CD4-positive, alpha-beta memory T cell (primary cell): ENCODE results near the gene FIGNL1. TPM values are rescaled to one million over a fixed set of nuclear protein-coding genes. Genes with fewer than 3 reads are reported as not detected.

Experiments
- CTCF ChIA-PET: fragments of 350-600 bp; sonication (Branson Sonifier 250); formaldehyde crosslinking; loops from one replicate; lab custom pipeline; 2021; ENCODE audit warnings: inconsistent platforms; ENCODE audit not compliant: partially characterized antibody; lab: Charles Lee
- POLR2A ChIA-PET: fragments of 350-600 bp; sonication (Branson Sonifier 250); formaldehyde crosslinking; loops from one replicate; lab custom pipeline; 2021; ENCODE audit not compliant: partially characterized antibody; lab: Charles Lee
- DNase-seq, 5 donors: peaks; one replicate each; pipeline versions ENCODE4 v3.0.0 to v3.0.0-alpha.2; 2020 to 2022; ENCODE audit warnings: mixed read lengths in 1 of 5
- H3K27ac ChIP-seq: one replicate; pipeline ENCODE4 v1.7.0; 2013; ENCODE audit warnings: low read depth, low read length
- H3K27me3 ChIP-seq: 2 replicates; pipeline ENCODE4 v1.7.0; 2013; ENCODE audit warnings: mild to moderate bottlenecking, low read length, moderate library complexity; ENCODE audit not compliant: insufficient read depth
- H3K36me3 ChIP-seq: 2 replicates; pipeline ENCODE4 v1.7.0; 2013; ENCODE audit warnings: mild to moderate bottlenecking, low read length, moderate library complexity; ENCODE audit not compliant: insufficient read depth
- H3K4me1 ChIP-seq: 2 replicates; pipeline ENCODE4 v1.7.0; 2013; ENCODE audit warnings: mild to moderate bottlenecking, low read length, moderate library complexity; ENCODE audit not compliant: insufficient read depth
- H3K4me3 ChIP-seq, 2 donors: one replicate each; pipeline ENCODE4 v1.7.0; 2013; ENCODE audit warnings: low read length in 2 of 2, mild to moderate bottlenecking in 1 of 2
- H3K9me3 ChIP-seq, 2 donors: one replicate each; pipeline ENCODE4 v1.7.0; 2013; ENCODE audit warnings: low read length in 2 of 2, control low read depth in 1 of 2; ENCODE audit not compliant: control insufficient read depth in 1 of 2
- H3K27ac Mint-ChIP-seq, 7 donors: one replicate each; pipeline ENCODE4 v1.8.0; 2020 to 2021; ENCODE audit warnings: mixed read lengths in 7 of 7, mild to moderate bottlenecking in 6 of 7, inconsistent platforms in 3 of 7, moderate library complexity in 3 of 7
- H3K27me3 Mint-ChIP-seq, 2 donors: one replicate each; pipeline ENCODE4 v1.8.0; 2020 to 2021; ENCODE audit warnings: mixed read lengths in 2 of 2
- H3K36me3 Mint-ChIP-seq, 2 donors: one replicate each; pipeline ENCODE4 v1.8.0; 2020 to 2021; ENCODE audit warnings: mixed read lengths in 2 of 2, inconsistent platforms in 1 of 2, mild to moderate bottlenecking in 1 of 2
- H3K4me1 Mint-ChIP-seq, 4 donors: one replicate each; pipeline ENCODE4 v1.8.0; 2020 to 2021; ENCODE audit warnings: mixed read lengths in 4 of 4, mild to moderate bottlenecking in 1 of 4
- H3K4me3 Mint-ChIP-seq, 8 donors: one replicate each; pipeline ENCODE4 v1.8.0; 2020 to 2021; ENCODE audit warnings: mixed read lengths in 8 of 8, mild to moderate bottlenecking in 7 of 8, moderate library complexity in 6 of 8, inconsistent platforms in 3 of 8
- H3K9me3 Mint-ChIP-seq, 8 donors: one replicate each; pipeline ENCODE4 v1.8.0; 2020 to 2021; ENCODE audit warnings: mixed read lengths in 8 of 8, mild to moderate bottlenecking in 5 of 8, inconsistent platforms in 3 of 8, moderate library complexity in 1 of 8
- intact Hi-C: fragments of 100-400 bp; cut with micrococcal nuclease; formaldehyde crosslinking; loops from one replicate; pipeline ENCODE4 v1.15.1; 2023
- polyA plus RNA-seq, 2 donors: library from polyadenylated mRNA; unstranded; fragments of 300-500 nt; fragmentation: Illumina TruSeq; gene quantifications; one replicate each; pipeline ENCODE4 v1.2.3, GENCODE V29; 2021
- total RNA-seq, 2 experiments: library from RNA; stranded (reverse); gene quantifications; one replicate each; pipeline ENCODE4 v1.2.3, GENCODE V29; 2021

Gene FIGNL1
- total and polyA plus RNA-seq, 4 experiments from 2014 or later, result 4.8 to 17.1 (median 14.2) TPM

GRCh38 chr7:50399635-50400034 lies 50.5 kb downstream of the FIGNL1 start:
- Histone ChIP-seq H3K36me3 (peaks cover 59% of the 10 kb centered on the region), H3K27ac (no peak overlapping the region), H3K9me3 (no peaks in the 10 kb centered on the region), H3K4me3 (no peak overlapping the region), H3K4me1 (peaks cover 64% of the 10 kb centered on the region), H3K27me3 (no peaks in the 10 kb centered on the region)
- CTCF ChIA-PET, result interaction anchor here (1.1 kb wide), 1 partner anchor 18 kb away, joined by 3 read pairs; no protein-coding TSS in a partner anchor
- DNase-seq, result no peak
- peaks cover 0 to 8% (median 0%) of the 10 kb centered on the region in 8 donors for H3K9me3 Mint-ChIP-seq
- no peaks in the 10 kb centered on the region for H3K27me3 Mint-ChIP-seq
- no peak overlapping the region for H3K4me3 Mint-ChIP-seq
- intact Hi-C loops, result no loop called here
- peaks cover 46 to 76% (median 58%) of the 10 kb centered on the region in 4 donors for H3K4me1 Mint-ChIP-seq
- peaks cover 70 to 84% of the 10 kb centered on the region in 2 donors for H3K36me3 Mint-ChIP-seq
- POLR2A ChIA-PET, result no interaction called here
- peak overlapping the region in 1 of 7 donors; percentile 68 for H3K27ac Mint-ChIP-seq

- H3K36me3 Mint-ChIP-seq, result peaks cover 69 to 84% of the 10 kb centered on the region in 2 donors
- H3K4me1 Mint-ChIP-seq, result peaks cover 48 to 77% (median 59%) of the 10 kb centered on the region in 4 donors
- ChIA-PET POLR2A (interaction anchor here (0.7 to 0.9 kb wide), 2 partner anchors 27 to 56 kb away, joined by 3 read pairs; no protein-coding TSS in a partner anchor), CTCF (interaction anchor here (1.1 to 2.1 kb wide), 3 partner anchors 8 to 193 kb away, joined by 3 to 5 read pairs (median 3); no protein-coding TSS in a partner anchor)
- DNase-seq, result no peak
- H3K9me3 Mint-ChIP-seq, result peaks cover 0 to 8% (median 0%) of the 10 kb centered on the region in 8 donors
- no peaks in the 10 kb centered on the region for H3K27me3 ChIP-seq
- H3K36me3 ChIP-seq, result peaks cover 60% of the 10 kb centered on the region
- H3K4me1 ChIP-seq, result peaks cover 68% of the 10 kb centered on the region
- intact Hi-C loops, result no loop called here
- no peak overlapping the region for H3K27ac ChIP-seq
- H3K4me3 ChIP-seq, result no peak overlapping the region
- no peak overlapping the region for H3K4me3 Mint-ChIP-seq
- H3K27ac Mint-ChIP-seq, result peak overlapping the region in 3 of 7 donors; percentile 78 to 95 (median 83)
- H3K9me3 ChIP-seq, result no peaks in the 10 kb centered on the region
- H3K27me3 Mint-ChIP-seq, result no peaks in the 10 kb centered on the region
Measured at GRCh38 chr7:50399206-50399605, 50.9 kb downstream of the FIGNL1 start.

- peak overlapping the region; percentile 56 for H3K27ac ChIP-seq
- DNase-seq, result no peak
- no peak overlapping the region for H3K4me3 ChIP-seq
- ChIA-PET POLR2A (interaction anchor here (0.9 to 2.1 kb wide), 7 partner anchors 9 to 193 kb away, joined by 3 to 14 read pairs (median 4); no protein-coding TSS in a partner anchor), CTCF (interaction anchor here (1.2 to 2.3 kb wide), 6 partner anchors 10 to 193 kb away, joined by 3 to 15 read pairs (median 4); no protein-coding TSS in a partner anchor)
- H3K4me1 Mint-ChIP-seq, result peaks cover 57 to 79% (median 65%) of the 10 kb centered on the region in 4 donors
- peak overlapping the region in 6 of 8 donors; percentile 7 to 69 (median 47) for H3K4me3 Mint-ChIP-seq
- H3K36me3 Mint-ChIP-seq, result peaks cover 69 to 85% of the 10 kb centered on the region in 2 donors
- peak overlapping the region; percentile 80 to 99 (median 91) for H3K27ac Mint-ChIP-seq
- H3K9me3 Mint-ChIP-seq, result peaks cover 0 to 8% (median 0%) of the 10 kb centered on the region in 8 donors
- H3K27me3 Mint-ChIP-seq, result no peaks in the 10 kb centered on the region
- peaks cover 75% of the 10 kb centered on the region for H3K4me1 ChIP-seq
- no peaks in the 10 kb centered on the region for H3K27me3 ChIP-seq
- peaks cover 64% of the 10 kb centered on the region for H3K36me3 ChIP-seq
- no peaks in the 10 kb centered on the region for H3K9me3 ChIP-seq
- intact Hi-C loops, result no loop called here
Measured at GRCh38 chr7:50397971-50398324, 52.2 kb downstream of the FIGNL1 start.

GRCh38 chr7:50397320-50397970 lies 52.7 kb downstream of the FIGNL1 start:
- H3K4me1 ChIP-seq, result peaks cover 75% of the 10 kb centered on the region
- peaks cover 59 to 79% (median 67%) of the 10 kb centered on the region in 4 donors for H3K4me1 Mint-ChIP-seq
- no peaks in the 10 kb centered on the region for H3K27me3 Mint-ChIP-seq
- POLR2A ChIA-PET, result interaction anchor here (0.9 to 2.1 kb wide), 11 partner anchors 9 to 193 kb away, joined by 3 to 14 read pairs (median 4); partner anchors contain the start of gene IKZF1
- peaks cover 64% of the 10 kb centered on the region for H3K36me3 ChIP-seq
- H3K4me3 Mint-ChIP-seq, result peak overlapping the region in 6 of 8 donors; percentile 21 to 72 (median 49)
- H3K27ac Mint-ChIP-seq, result peak overlapping the region; percentile 80 to 99 (median 91)
- peak overlapping the region; percentile 56 for H3K27ac ChIP-seq
- no peaks in the 10 kb centered on the region for H3K9me3 ChIP-seq
- H3K9me3 Mint-ChIP-seq, result peaks cover 0 to 10% (median 0%) of the 10 kb centered on the region in 8 donors
- H3K36me3 Mint-ChIP-seq, result peaks cover 69 to 85% of the 10 kb centered on the region in 2 donors
- CTCF ChIA-PET, result interaction anchor here (0.7 to 2.3 kb wide), 7 partner anchors 21 to 192 kb away, joined by 3 to 15 read pairs (median 3); no protein-coding TSS in a partner anchor
- H3K27me3 ChIP-seq, result no peaks in the 10 kb centered on the region
- peak; percentile 42 to 77 (median 54) for DNase-seq
- intact Hi-C loops, result no loop called here
- no peak overlapping the region for H3K4me3 ChIP-seq

- ChIA-PET POLR2A (interaction anchor here (0.7 to 2.1 kb wide), 10 partner anchors 10 to 190 kb away, joined by 3 to 14 read pairs (median 4); partner anchors contain the start of gene IKZF1), CTCF (interaction anchor here (0.5 to 2.3 kb wide), 6 partner anchors 21 to 239 kb away, joined by 3 to 15 read pairs (median 3); no protein-coding TSS in a partner anchor)
- Histone ChIP-seq H3K4me3 (no peak overlapping the region), H3K9me3 (no peaks in the 10 kb centered on the region), H3K27me3 (no peaks in the 10 kb centered on the region), H3K36me3 (peaks cover 64% of the 10 kb centered on the region), H3K27ac (peak overlapping the region; percentile 64), H3K4me1 (peaks cover 76% of the 10 kb centered on the region)
- Mint-ChIP-seq H3K4me3 (peak overlapping the region; percentile 21 to 80 (median 72)), H3K4me1 (peaks cover 61 to 79% (median 68%) of the 10 kb centered on the region in 4 donors), H3K27ac (peak overlapping the region; percentile 70 to 99 (median 91)), H3K36me3 (peaks cover 71 to 86% of the 10 kb centered on the region in 2 donors), H3K27me3 (no peaks in the 10 kb centered on the region), H3K9me3 (peaks cover 0 to 10% (median 0%) of the 10 kb centered on the region in 8 donors)
- peak in 4 of 5 donors; percentile 22 to 54 (median 44) for DNase-seq
- intact Hi-C loops, result no loop called here
Measured at GRCh38 chr7:50396856-50397255, 53.3 kb downstream of the FIGNL1 start.

- H3K36me3 Mint-ChIP-seq, result peaks cover 75 to 87% of the 10 kb centered on the region in 2 donors
- POLR2A ChIA-PET, result interaction anchor here (0.8 to 3.2 kb wide), 15 partner anchors 11 to 187 kb away, joined by 3 to 22 read pairs (median 5); no protein-coding TSS in a partner anchor
Measured at GRCh38 chr7:50394315-50394714, 55.8 kb downstream of the FIGNL1 start.

More at GRCh38 chr7:50394315-50394714, 55.8 kb downstream of the FIGNL1 start:
- H3K27me3 Mint-ChIP-seq, result no peaks in the 10 kb centered on the region
- no peaks in the 10 kb centered on the region for H3K27me3 ChIP-seq
- H3K4me3 ChIP-seq, result peak overlapping the region in 1 of 2 donors; percentile 23
- H3K4me1 ChIP-seq, result peaks cover 94% of the 10 kb centered on the region
- peaks cover 70 to 91% (median 82%) of the 10 kb centered on the region in 4 donors for H3K4me1 Mint-ChIP-seq
- DNase-seq, result no peak
- H3K27ac Mint-ChIP-seq, result peak overlapping the region; percentile 90 to 97 (median 93)
- H3K9me3 ChIP-seq, result no peaks in the 10 kb centered on the region
- CTCF ChIA-PET, result interaction anchor here (1.0 to 4.3 kb wide), 5 partner anchors 9 to 188 kb away, joined by 3 to 21 read pairs (median 4); no protein-coding TSS in a partner anchor
- peaks cover 0 to 4% (median 0%) of the 10 kb centered on the region in 8 donors for H3K9me3 Mint-ChIP-seq
- H3K27ac ChIP-seq, result peak overlapping the region; percentile 60
- intact Hi-C loops, result loop anchor here (1.0 kb wide), 1 partner anchor 8 kb away; no protein-coding TSS in a partner anchor
- peaks cover 66% of the 10 kb centered on the region for H3K36me3 ChIP-seq
- H3K4me3 Mint-ChIP-seq, result peak overlapping the region; percentile 74 to 92 (median 81)
